Sigmoid colon (tissue), 4 donors: Measurements from ENCODE around the gene MLLT10.

Source experiments
- EP300 ChIP-seq, 4 donors: sonication (generic); formaldehyde crosslinking; IDR thresholded peaks; one replicate each; pipeline ENCODE4 v1.6.1; 2017; ENCODE audit warnings: antibody characterized with exemption in 4 of 4
- POLR2AphosphoS5 ChIP-seq, 4 donors: sonication (generic); formaldehyde crosslinking; IDR thresholded peaks; one replicate each; pipeline ENCODE4 v1.6.1; 2017; ENCODE audit warnings: antibody characterized with exemption in 4 of 4
- TF ChIP-seq, protein P1 (sequence below), 4 experiments: fragments of 450-650 bp in 3 of 4; fragments of 200-600 bp in 1 of 4; IDR thresholded peaks; one replicate each; pipeline ENCODE4 v1.5.1; 2016 to 2019; ENCODE audit warnings: antibody characterized with exemption in 4 of 4, mild to moderate bottlenecking in 3 of 4, moderate library complexity in 2 of 4

DNA sequence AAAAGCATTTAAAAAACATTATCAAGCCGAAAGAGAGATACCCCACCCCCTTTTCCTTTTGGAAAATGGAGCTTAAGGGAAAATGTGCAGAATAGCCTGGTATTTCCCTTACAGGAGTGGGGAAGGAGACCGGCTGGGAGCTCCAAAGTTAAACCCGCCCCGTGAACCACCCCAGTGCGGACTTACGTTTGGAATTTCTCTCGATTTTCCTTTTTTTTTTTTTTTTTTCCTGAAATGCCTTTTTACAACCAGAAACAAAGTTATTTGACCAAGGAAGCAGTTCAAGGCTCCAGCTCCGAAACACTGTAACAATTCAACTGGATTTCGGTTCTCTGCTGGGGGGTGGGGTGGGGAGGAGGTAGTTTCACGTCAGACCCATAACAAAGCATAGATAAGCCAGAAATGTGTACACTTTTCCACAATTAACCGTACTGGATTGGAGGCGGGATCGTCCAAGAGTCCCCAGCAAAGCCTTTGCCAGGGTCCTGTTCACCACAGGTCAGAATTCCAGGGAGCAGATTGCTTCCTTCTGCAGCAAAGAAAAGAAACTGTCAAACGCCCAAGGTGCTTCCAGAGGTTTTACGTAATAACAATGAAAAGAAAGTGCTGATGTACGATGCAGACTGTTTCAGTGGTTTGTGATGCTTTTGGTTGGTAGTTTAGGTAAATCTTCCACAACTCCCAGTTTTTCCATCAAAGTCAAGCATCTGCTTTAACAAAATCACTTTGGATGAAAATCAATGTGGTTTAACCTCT lies 15.2 kb upstream of the MLLT10 start:
- TF ChIP-seq, protein P1, sequence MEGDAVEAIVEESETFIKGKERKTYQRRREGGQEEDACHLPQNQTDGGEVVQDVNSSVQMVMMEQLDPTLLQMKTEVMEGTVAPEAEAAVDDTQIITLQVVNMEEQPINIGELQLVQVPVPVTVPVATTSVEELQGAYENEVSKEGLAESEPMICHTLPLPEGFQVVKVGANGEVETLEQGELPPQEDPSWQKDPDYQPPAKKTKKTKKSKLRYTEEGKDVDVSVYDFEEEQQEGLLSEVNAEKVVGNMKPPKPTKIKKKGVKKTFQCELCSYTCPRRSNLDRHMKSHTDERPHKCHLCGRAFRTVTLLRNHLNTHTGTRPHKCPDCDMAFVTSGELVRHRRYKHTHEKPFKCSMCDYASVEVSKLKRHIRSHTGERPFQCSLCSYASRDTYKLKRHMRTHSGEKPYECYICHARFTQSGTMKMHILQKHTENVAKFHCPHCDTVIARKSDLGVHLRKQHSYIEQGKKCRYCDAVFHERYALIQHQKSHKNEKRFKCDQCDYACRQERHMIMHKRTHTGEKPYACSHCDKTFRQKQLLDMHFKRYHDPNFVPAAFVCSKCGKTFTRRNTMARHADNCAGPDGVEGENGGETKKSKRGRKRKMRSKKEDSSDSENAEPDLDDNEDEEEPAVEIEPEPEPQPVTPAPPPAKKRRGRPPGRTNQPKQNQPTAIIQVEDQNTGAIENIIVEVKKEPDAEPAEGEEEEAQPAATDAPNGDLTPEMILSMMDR (IDR thresholded peaks at IDR 0.05), result no peak
- TF ChIP-seq EP300 (IDR thresholded peaks at IDR 0.05) (no peak), POLR2AphosphoS5 (IDR thresholded peaks at IDR 0.05) (peak in 2 of 4 donors; percentile 10 to 23)
